ENCODE data around the gene GCSAML. TPM values are rescaled to one million over a fixed set of nuclear protein-coding genes. Genes with fewer than 3 reads are reported as not detected.

GCSAML gene
- total RNA-seq, 1 donor from 2014 or later = 0.23 TPM

DNA sequence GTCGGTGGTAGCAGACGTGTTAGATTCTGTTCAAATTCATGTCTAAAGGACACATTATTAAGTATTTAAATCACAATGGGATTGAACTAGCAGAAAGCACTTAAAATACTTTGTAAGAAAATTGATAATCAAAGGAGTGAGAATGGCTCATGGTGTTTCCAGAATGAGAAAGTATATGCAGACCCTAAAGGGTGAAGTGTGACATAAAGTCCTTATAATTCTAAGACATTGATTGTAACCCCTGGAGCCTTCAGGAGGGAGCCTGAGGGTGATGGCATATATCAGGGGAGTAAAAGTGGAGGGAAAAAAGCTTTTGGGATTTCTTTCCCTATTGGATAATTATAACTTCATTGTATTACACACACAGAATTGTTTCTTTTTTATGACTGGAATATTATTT lies 12.6 kb upstream of the GCSAML start, which contains the start of gene OR2C3:
Gene OR2C3 (minus strand): TSS at position 101 of the 400 bp plus-strand sequence. CDS start 3,929 bp downstream, outside the sequence.
- DNase-seq (ENCODE audit: low spot score) = no peak
- Mint-ChIP-seq H3K9me3 (ENCODE audit: unreplicated experiment) (no peaks in the 10 kb centered on the region), H3K27ac (ENCODE audit: unreplicated experiment) (no peak within 1 kb of the TSS), H3K36me3 (ENCODE audit: low read depth, unreplicated experiment) (no peaks in the 10 kb centered on the region), H3K27me3 (ENCODE audit: unreplicated experiment) (peaks cover 2% of the 10 kb centered on the region), H3K4me1 (ENCODE audit: unreplicated experiment) (no peaks in the 10 kb centered on the region), H3K4me3 (ENCODE audit: unreplicated experiment) (no peak within 1 kb of the TSS)
- TF ChIP-seq, protein P1, sequence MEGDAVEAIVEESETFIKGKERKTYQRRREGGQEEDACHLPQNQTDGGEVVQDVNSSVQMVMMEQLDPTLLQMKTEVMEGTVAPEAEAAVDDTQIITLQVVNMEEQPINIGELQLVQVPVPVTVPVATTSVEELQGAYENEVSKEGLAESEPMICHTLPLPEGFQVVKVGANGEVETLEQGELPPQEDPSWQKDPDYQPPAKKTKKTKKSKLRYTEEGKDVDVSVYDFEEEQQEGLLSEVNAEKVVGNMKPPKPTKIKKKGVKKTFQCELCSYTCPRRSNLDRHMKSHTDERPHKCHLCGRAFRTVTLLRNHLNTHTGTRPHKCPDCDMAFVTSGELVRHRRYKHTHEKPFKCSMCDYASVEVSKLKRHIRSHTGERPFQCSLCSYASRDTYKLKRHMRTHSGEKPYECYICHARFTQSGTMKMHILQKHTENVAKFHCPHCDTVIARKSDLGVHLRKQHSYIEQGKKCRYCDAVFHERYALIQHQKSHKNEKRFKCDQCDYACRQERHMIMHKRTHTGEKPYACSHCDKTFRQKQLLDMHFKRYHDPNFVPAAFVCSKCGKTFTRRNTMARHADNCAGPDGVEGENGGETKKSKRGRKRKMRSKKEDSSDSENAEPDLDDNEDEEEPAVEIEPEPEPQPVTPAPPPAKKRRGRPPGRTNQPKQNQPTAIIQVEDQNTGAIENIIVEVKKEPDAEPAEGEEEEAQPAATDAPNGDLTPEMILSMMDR (IDR thresholded peaks at IDR 0.05; ENCODE audit: unreplicated experiment) = no peak

DNA sequence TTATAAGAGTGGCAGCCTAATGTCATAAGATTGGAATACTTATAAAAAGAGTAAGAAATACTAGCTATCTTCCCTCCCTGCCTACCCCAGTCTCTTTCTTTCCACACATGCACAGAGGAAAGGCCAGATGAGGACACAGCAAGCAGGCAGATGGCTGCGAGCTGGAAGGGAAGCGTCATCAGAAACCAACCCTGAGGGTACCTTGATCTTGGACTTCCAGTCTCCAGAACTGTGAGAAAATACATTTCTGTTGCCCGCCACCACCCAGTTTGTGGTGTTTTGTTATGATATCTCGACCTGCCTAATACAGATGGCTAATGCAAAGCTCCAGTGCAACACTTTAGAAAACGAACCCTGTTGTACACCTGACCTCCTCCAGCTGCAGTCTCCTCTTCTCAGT lies 10.4 kb upstream of the GCSAML start:
- no peak for DNase-seq (ENCODE audit: low spot score)
- H3K4me1 Mint-ChIP-seq (ENCODE audit: unreplicated experiment) = no peaks in the 10 kb centered on the region
- H3K9me3 Mint-ChIP-seq (ENCODE audit: unreplicated experiment) = no peaks in the 10 kb centered on the region
- TF ChIP-seq, protein P1 (IDR thresholded peaks at IDR 0.05; ENCODE audit: unreplicated experiment) = no peak
- peaks cover 2% of the 10 kb centered on the region for H3K27me3 Mint-ChIP-seq (ENCODE audit: unreplicated experiment)
- H3K27ac Mint-ChIP-seq (ENCODE audit: unreplicated experiment) = no peak overlapping the region
- H3K36me3 Mint-ChIP-seq (ENCODE audit: low read depth, unreplicated experiment) = no peaks in the 10 kb centered on the region
- H3K4me3 Mint-ChIP-seq (ENCODE audit: unreplicated experiment) = no peak overlapping the region

DNA sequence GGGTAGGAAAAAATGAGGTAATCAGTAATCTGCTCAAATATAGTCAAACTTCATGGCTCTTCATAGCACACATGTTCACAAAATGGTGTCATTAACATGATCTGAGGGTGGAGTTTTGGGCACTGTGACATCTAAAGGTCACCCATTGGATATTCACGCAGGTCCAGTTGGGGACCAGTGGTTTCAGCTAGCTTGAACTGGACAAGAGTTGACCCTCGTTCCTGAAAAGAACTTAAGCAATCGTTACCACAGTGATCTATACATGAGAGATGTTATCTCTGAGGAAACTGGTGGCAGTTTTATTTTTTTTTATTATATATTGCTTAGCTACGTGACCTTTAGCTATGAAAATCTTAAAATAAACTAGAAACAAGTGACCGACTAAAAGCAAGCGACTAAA lies 9.7 kb upstream of the GCSAML start:
- Mint-ChIP-seq H3K27ac (ENCODE audit: unreplicated experiment) (no peak overlapping the region), H3K9me3 (ENCODE audit: unreplicated experiment) (no peaks in the 10 kb centered on the region), H3K4me1 (ENCODE audit: unreplicated experiment) (no peaks in the 10 kb centered on the region), H3K4me3 (ENCODE audit: unreplicated experiment) (no peak overlapping the region), H3K36me3 (ENCODE audit: low read depth, unreplicated experiment) (no peaks in the 10 kb centered on the region), H3K27me3 (ENCODE audit: unreplicated experiment) (peaks cover 2% of the 10 kb centered on the region)
- DNase-seq (ENCODE audit: low spot score) = no peak
- TF ChIP-seq, protein P1 (IDR thresholded peaks at IDR 0.05; ENCODE audit: unreplicated experiment) = no peak

DNA sequence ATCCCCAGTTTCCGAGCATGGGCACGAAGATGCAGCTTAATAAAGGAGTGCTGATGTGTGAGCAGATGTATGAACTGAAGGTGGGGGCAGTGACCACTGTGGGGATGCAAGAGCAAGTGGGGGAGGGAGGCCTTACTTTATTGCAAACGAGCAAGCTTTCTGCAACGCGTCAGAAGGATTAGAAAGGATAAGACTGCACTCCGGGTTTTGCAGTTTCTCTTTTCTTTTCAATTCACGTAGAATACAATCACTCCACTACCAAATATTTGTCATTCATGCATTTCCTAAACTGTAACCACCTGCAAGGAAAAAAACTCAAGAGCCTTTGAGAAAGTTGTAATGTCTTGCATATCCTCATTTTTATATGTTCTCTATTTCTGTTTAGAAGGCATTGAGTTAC lies 8.4 kb upstream of the GCSAML start:
- peaks cover 2% of the 10 kb centered on the region for H3K27me3 Mint-ChIP-seq (ENCODE audit: unreplicated experiment)
- DNase-seq (ENCODE audit: low spot score) = no peak
- no peak overlapping the region for H3K4me3 Mint-ChIP-seq (ENCODE audit: unreplicated experiment)
- no peak overlapping the region for H3K27ac Mint-ChIP-seq (ENCODE audit: unreplicated experiment)
- H3K4me1 Mint-ChIP-seq (ENCODE audit: unreplicated experiment) = no peaks in the 10 kb centered on the region
- TF ChIP-seq, protein P1 (IDR thresholded peaks at IDR 0.05; ENCODE audit: unreplicated experiment) = no peak
- H3K9me3 Mint-ChIP-seq (ENCODE audit: unreplicated experiment) = no peaks in the 10 kb centered on the region
- H3K36me3 Mint-ChIP-seq (ENCODE audit: low read depth, unreplicated experiment) = no peaks in the 10 kb centered on the region

DNA sequence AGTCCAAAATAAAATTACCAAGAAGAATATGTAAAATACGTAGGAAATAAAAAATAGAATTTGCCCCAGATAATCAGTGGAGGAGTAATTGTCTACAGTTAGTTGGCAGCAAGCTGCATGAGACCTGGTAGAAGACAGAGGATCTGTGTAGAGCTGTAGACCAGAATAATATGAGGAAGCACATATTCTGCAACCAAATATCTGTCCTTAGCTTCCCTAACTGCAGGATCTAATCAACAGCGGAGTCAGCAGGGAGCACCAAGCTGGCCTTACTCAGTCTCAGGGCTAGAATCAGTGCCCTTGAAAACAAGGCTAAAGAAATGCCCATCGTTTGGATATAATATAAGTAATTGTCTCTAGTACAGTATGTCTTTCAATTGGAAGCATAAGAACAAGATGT lies 6.1 kb upstream of the GCSAML start:
- no peak for DNase-seq (ENCODE audit: low spot score)
- H3K4me1 Mint-ChIP-seq (ENCODE audit: unreplicated experiment) = peaks cover 3% of the 10 kb centered on the region
- H3K9me3 Mint-ChIP-seq (ENCODE audit: unreplicated experiment) = no peaks in the 10 kb centered on the region
- TF ChIP-seq, protein P1 (IDR thresholded peaks at IDR 0.05; ENCODE audit: unreplicated experiment) = no peak
- H3K27me3 Mint-ChIP-seq (ENCODE audit: unreplicated experiment) = peaks cover 2% of the 10 kb centered on the region
- no peak overlapping the region for H3K4me3 Mint-ChIP-seq (ENCODE audit: unreplicated experiment)
- no peak overlapping the region for H3K27ac Mint-ChIP-seq (ENCODE audit: unreplicated experiment)
- H3K36me3 Mint-ChIP-seq (ENCODE audit: low read depth, unreplicated experiment) = no peaks in the 10 kb centered on the region
